HG02884 (cell line): ENCODE results near the gene HECA.
"Not testable (repeated sequence)": the region's sequence is repeated elsewhere in the genome, so short reads cannot be mapped to it uniquely, and the experiment has no call there.

Experiments used
- ATAC-seq: cut with Tn5 transposase; IDR thresholded peaks from one replicate; pipeline ENCODE4 v1.9.1; 2021; ENCODE audit warnings: mild to moderate bottlenecking, moderate library complexity; ENCODE audit not compliant: unreplicated experiment

The HECA gene

GRCh38 chr6:139134817-139135577 is at the start of gene HECA:
HECA (plus strand) TSS chr6:139135080; CDS start chr6:139135397, 317 bp downstream.
- peak; percentile 81 for ATAC-seq

- ATAC-seq = no peak
These were observed 43.1 kb upstream of the HECA start for GRCh38 chr6:139091826-139092225.

GRCh38 chr6:139099984-139100383 is 34.9 kb upstream of the HECA start:
- ATAC-seq = peak; percentile 85

GRCh38 chr6:139107051-139107450 is 27.8 kb upstream of the HECA start:
- ATAC-seq = no peak

- no peak for ATAC-seq
These were observed 26.5 kb upstream of the HECA start for GRCh38 chr6:139108378-139108777.

GRCh38 chr6:139109558-139109957 is 25.3 kb upstream of the HECA start:
- no peak for ATAC-seq

- no peak for ATAC-seq
These were observed 22.7 kb upstream of the HECA start for GRCh38 chr6:139112146-139112545.

GRCh38 chr6:139112561-139112960 is 22.3 kb upstream of the HECA start:
- ATAC-seq = no peak

- no peak for ATAC-seq
These were observed 20.1 kb upstream of the HECA start for GRCh38 chr6:139114746-139115145.

GRCh38 chr6:139115989-139116758 is 18.7 kb upstream of the HECA start:
- no peak for ATAC-seq

- no peak for ATAC-seq
These were observed 17.1 kb upstream of the HECA start for GRCh38 chr6:139117734-139118133.

GRCh38 chr6:139119552-139119951 is 15.3 kb upstream of the HECA start:
- ATAC-seq = no peak

- ATAC-seq = not testable (repeated sequence)
These were observed 12.1 kb upstream of the HECA start for GRCh38 chr6:139122823-139123222.

GRCh38 chr6:139124887-139125672 is 9.8 kb upstream of the HECA start:
- ATAC-seq = peak; percentile 100

GRCh38 chr6:139126255-139126654 is 8.6 kb upstream of the HECA start:
- no peak for ATAC-seq

- no peak for ATAC-seq
These were observed 7.9 kb upstream of the HECA start for GRCh38 chr6:139126931-139127330.

GRCh38 chr6:139129284-139129683 is 5.6 kb upstream of the HECA start:
- ATAC-seq = no peak

- ATAC-seq = no peak
These were observed 3.1 kb upstream of the HECA start for GRCh38 chr6:139131736-139132280.

GRCh38 chr6:139133262-139134063 is 1.4 kb upstream of the HECA start:
- no peak for ATAC-seq

- ATAC-seq = no peak
These were observed 850 bp upstream of the HECA start for GRCh38 chr6:139134064-139134395.
